Glomerular visceral epithelial cell (primary cell): ENCODE data around the gene ICAM1.
A peak's percentile ranks its signal among the peaks of the same experiment; 100 is the strongest.
"Not testable (repeated sequence)": the region's sequence is repeated elsewhere in the genome, so short reads cannot be mapped to it uniquely, and the experiment has no call there.

ENCODE experiments used
- DNase-seq: peaks from one replicate; pipeline ENCODE4 v3.0.0-alpha.2; 2016; ENCODE audit errors: extremely low spot score

ICAM1 gene

GRCh38 chr19:10274589-10274988 is 3.7 kb downstream of the ICAM1 start:
- no peak for DNase-seq

- no peak for DNase-seq
Observed at GRCh38 chr19:10277795-10278589, 7.1 kb downstream of the ICAM1 start.

GRCh38 chr19:10278935-10279334 is 8.0 kb downstream of the ICAM1 start:
- DNase-seq: no peak

GRCh38 chr19:10279737-10280442 is 9.0 kb downstream of the ICAM1 start:
- no peak for DNase-seq

- DNase-seq: not testable (repeated sequence)
Observed at GRCh38 chr19:10282043-10282442, 11.1 kb downstream of the ICAM1 start.

GRCh38 chr19:10283301-10284064 is 12.6 kb downstream of the ICAM1 start:
- DNase-seq: no peak

- no peak for DNase-seq
Observed at GRCh38 chr19:10284065-10284959, 13.4 kb downstream of the ICAM1 start.

GRCh38 chr19:10284960-10285278 is 14.0 kb downstream of the ICAM1 start:
- no peak for DNase-seq

- DNase-seq: no peak
Observed at GRCh38 chr19:10285393-10285792, 14.5 kb downstream of the ICAM1 start.

- no peak for DNase-seq
Observed at GRCh38 chr19:10286803-10287737, 16.1 kb downstream of the ICAM1 start, which contains the start of gene ICAM4. Gene ICAM4 (plus strand): TSS chr19:10286955. CDS start chr19:10287013, 58 bp downstream.

GRCh38 chr19:10288662-10289166 is 17.8 kb downstream of the ICAM1 start:
- DNase-seq: no peak

- no peak for DNase-seq
Observed at GRCh38 chr19:10289167-10289835, 18.4 kb downstream of the ICAM1 start.

GRCh38 chr19:10289836-10290356 is 19.0 kb downstream of the ICAM1 start, which contains the start of gene ICAM5:
Gene ICAM5 (plus strand): TSS chr19:10289952. CDS start chr19:10290044, 92 bp downstream.
- no peak for DNase-seq

- no peak for DNase-seq
Observed at GRCh38 chr19:10290357-10290875, 19.5 kb downstream of the ICAM1 start.

GRCh38 chr19:10290876-10291553 is 20.1 kb downstream of the ICAM1 start:
- peak; percentile 62 for DNase-seq

GRCh38 chr19:10291554-10292205 is 20.8 kb downstream of the ICAM1 start:
- no peak for DNase-seq

- peak; percentile 85 for DNase-seq
Observed at GRCh38 chr19:10292206-10292788, 21.4 kb downstream of the ICAM1 start.
